Heart left ventricle (tissue), 13 donors: Measurements from ENCODE around the gene DRAM1.

Experiments
- CTCF ChIP-seq, 12 donors: fragments of 200-600 bp; sonication (generic) in 4 of 12; IDR thresholded peaks; one replicate each; pipeline versions ENCODE4 v1.5.0 to v1.8.0; 2018 to 2022; ENCODE audit warnings: antibody characterized with exemption in 12 of 12, mild to moderate bottlenecking in 5 of 12
- POLR2A ChIP-seq, 2 donors: fragments of 450-650 bp; IDR thresholded peaks; one replicate each; pipeline ENCODE4 v1.6.1; 2017; ENCODE audit warnings: antibody characterized with exemption in 2 of 2, mild to moderate bottlenecking in 2 of 2, moderate library complexity in 2 of 2
- donor health status: ischemic (EF 13 %, LVEDD 7.1; RV severe dilation, severe dysfunction).
- donor health status: DM: no; HTN: yes; CAD: no.
- donor health status: DM: no; HTN: no; CAD: no.
- donor health status: ischemic (EF 25% LVEDD 6.9; RV normal size, moderate dysfunction).
- donor health status: ischemic (EF 25% LVEDD 5.7; RV mildly dilated, moderate dysfunction).
- donor health status: ischemic (EF 35%, LVEDD 5.7; RV mildly dilated, moderate dysfunction).
- donor health status: nonischemic (EF 11% LVEDD 7.7; RV severe dilation, severe dysfunction).
- donor health status: DM: yes; HTN: yes; CAD: no.
- donor health status: PGD.
- donor health status: ischemic (EF 29% LVEDD 5.4; RV normal size, mild dysfunction).
- donor health status: nonischemic (EF 23%, LVEDD 6.1; RV moderate dilation, normal function).

GRCh38 chr12:101847325-101847724, 30.1 kb upstream of the DRAM1 start:
- TF ChIP-seq CTCF (IDR thresholded peaks at IDR 0.05) (no peak), POLR2A (IDR thresholded peaks at IDR 0.05) (no peak)
